Thymus (tissue), 11 donors: Measurements from ENCODE around the gene ZNF429. TPM values are rescaled to one million over a fixed set of nuclear protein-coding genes. Genes with fewer than 3 reads are reported as not detected.

Source experiments
- DNase-seq, 9 donors: peaks; one replicate each; pipeline ENCODE4 v3.0.0-alpha.2; 2013; ENCODE audit warnings: low spot score in 9 of 9, low read depth in 6 of 9, missing footprints in 1 of 9
- H3K27ac ChIP-seq, 2 donors: one replicate each; pipeline ENCODE4 v1.5.1; 2013; ENCODE audit warnings: control low read depth in 1 of 2, low read depth in 1 of 2, low read length in 1 of 2, mild to moderate bottlenecking in 1 of 2, moderate library complexity in 1 of 2
- H3K27me3 ChIP-seq, 2 donors: one replicate each; pipeline ENCODE4 v1.5.1; 2013; ENCODE audit warnings: low read length in 1 of 2; ENCODE audit not compliant: control insufficient read depth in 2 of 2, insufficient read depth in 1 of 2
- H3K36me3 ChIP-seq, 2 donors: one replicate each; pipeline ENCODE4 v1.5.1; 2013; ENCODE audit warnings: low read length in 1 of 2, mild to moderate bottlenecking in 1 of 2, moderate library complexity in 1 of 2; ENCODE audit not compliant: control insufficient read depth in 2 of 2, insufficient read depth in 2 of 2
- H3K4me1 ChIP-seq, 2 donors: one replicate each; pipeline ENCODE4 v1.5.1; 2013; ENCODE audit warnings: low read length in 2 of 2; ENCODE audit not compliant: control insufficient read depth in 2 of 2, insufficient read depth in 2 of 2
- H3K4me3 ChIP-seq, 2 donors: one replicate each; pipeline ENCODE4 v1.5.1; 2013; ENCODE audit warnings: low read length in 2 of 2, control low read depth in 1 of 2, mild to moderate bottlenecking in 1 of 2
- H3K9me3 ChIP-seq, 2 donors: one replicate each; pipeline ENCODE4 v1.5.1; 2013; ENCODE audit warnings: low read length in 1 of 2, mild to moderate bottlenecking in 1 of 2; ENCODE audit not compliant: control insufficient read depth in 2 of 2, insufficient read depth in 1 of 2
- WGBS: extraction: QIAGEN DNeasy Blood & Tissue Kit; methylation state at CpG from one replicate; pipeline ENCODE4 v1.1.7; 2013; 5-methylcytosine and 5-hydroxymethylcytosine counted together
- polyA plus RNA-seq: library from polyadenylated mRNA; stranded (reverse); fragments of 200-250 nt; gene quantifications from one replicate; pipeline ENCODE4 v1.2.3, GENCODE V29; 2013
- total RNA-seq: library from RNA; stranded (reverse); fragments of 120-200 nt; gene quantifications from one replicate; pipeline ENCODE4 v1.2.4, GENCODE V29; 2013
- donor health status: healthy.

The ZNF429 gene
- total and polyA plus RNA-seq, 2 donors: 10.7 to 11.2 TPM

DNA sequence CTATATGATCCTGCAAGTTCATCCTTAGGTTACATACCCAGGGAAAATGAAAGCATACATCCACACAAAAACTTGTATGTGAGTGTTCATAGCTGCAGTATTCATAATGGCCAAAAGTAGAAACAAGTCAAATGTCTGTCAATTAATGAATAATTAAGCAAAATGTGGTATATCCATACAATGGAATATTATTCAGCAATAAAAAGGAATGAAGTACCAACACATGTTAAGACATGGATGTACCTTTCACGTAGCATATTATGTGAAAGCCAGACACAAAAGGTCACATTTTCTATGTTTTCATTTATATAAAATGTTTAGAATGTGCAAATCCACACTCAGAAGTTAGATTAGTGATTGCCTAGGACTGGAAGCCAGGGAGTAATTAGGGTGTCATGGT lies 75.4 kb downstream of the ZNF429 start:
- peaks cover 3 to 36% of the 10 kb centered on the region in 2 donors for H3K9me3 ChIP-seq
- WGBS: 99% methylated on average over 1 of the region's 1 CpG
- H3K4me1 ChIP-seq: peaks cover 0 to 7% of the 10 kb centered on the region in 2 donors
- no peaks in the 10 kb centered on the region for H3K36me3 ChIP-seq
- DNase-seq: no peak
- no peak overlapping the region for H3K27ac ChIP-seq
- no peak overlapping the region for H3K4me3 ChIP-seq
- no peaks in the 10 kb centered on the region for H3K27me3 ChIP-seq

DNA sequence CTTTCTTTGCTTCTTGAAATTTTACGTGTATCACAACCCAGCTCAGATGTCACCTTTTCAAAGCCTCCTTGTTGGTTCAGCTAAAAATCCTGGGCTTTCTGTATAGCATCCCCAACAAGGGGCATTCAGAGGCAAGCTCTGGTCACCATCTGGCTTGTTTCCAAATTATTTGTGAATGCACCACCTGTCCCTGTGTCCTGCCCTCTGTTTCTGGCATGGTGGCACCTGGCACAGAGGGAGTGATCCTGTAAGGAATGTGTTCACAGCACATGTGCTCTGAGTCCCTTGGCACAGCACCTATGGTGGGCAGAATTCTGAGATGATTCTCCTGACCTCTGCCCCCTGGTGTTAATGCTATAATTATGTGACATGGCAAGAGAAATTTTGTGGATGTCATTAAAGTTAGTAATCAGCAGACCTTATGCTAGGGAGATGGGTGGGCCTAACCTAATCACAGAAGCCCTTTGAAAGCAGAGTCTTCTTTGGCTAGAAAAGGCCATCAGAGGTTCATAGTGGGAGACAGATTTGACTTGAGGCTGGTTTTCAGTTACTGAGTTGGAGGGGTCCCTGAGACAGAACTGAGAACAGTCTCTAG lies 76.3 kb downstream of the ZNF429 start:
- 97% methylated on average over 1 of the region's 1 CpG for WGBS
- H3K27ac ChIP-seq: no peak overlapping the region
- H3K27me3 ChIP-seq: no peaks in the 10 kb centered on the region
- peaks cover 3 to 39% of the 10 kb centered on the region in 2 donors for H3K9me3 ChIP-seq
- H3K4me1 ChIP-seq: peaks cover 0 to 8% of the 10 kb centered on the region in 2 donors
- DNase-seq: no peak
- no peaks in the 10 kb centered on the region for H3K36me3 ChIP-seq
- H3K4me3 ChIP-seq: no peak overlapping the region

DNA sequence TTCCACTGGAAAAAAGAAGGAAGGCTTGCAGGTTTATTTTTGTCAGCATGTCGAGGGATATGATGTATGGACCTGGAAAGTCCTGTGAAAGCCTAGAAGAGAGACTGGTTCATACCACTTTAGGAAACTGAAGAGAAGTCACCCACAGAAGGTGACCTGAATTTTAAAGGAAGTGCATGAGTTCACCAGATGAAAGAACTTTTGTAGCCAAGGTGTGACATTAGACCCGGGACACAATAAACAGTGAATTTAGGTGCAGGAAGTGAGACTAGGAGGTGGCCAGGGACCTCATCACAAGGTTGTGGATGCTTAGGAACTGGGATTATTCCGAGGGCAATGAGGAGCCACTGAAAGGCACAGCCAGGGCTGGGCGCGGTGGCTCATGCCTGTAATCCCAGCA lies 79.1 kb downstream of the ZNF429 start:
- WGBS: 86% methylated on average over 5 of the region's 5 CpGs
- Histone ChIP-seq H3K4me3 (no peak overlapping the region), H3K36me3 (no peaks in the 10 kb centered on the region), H3K4me1 (peaks cover 0 to 10% of the 10 kb centered on the region in 2 donors), H3K27me3 (no peaks in the 10 kb centered on the region), H3K9me3 (peaks cover 5 to 52% of the 10 kb centered on the region in 2 donors), H3K27ac (no peak overlapping the region)
- peak in 1 of 9 donors; percentile 24 for DNase-seq

DNA sequence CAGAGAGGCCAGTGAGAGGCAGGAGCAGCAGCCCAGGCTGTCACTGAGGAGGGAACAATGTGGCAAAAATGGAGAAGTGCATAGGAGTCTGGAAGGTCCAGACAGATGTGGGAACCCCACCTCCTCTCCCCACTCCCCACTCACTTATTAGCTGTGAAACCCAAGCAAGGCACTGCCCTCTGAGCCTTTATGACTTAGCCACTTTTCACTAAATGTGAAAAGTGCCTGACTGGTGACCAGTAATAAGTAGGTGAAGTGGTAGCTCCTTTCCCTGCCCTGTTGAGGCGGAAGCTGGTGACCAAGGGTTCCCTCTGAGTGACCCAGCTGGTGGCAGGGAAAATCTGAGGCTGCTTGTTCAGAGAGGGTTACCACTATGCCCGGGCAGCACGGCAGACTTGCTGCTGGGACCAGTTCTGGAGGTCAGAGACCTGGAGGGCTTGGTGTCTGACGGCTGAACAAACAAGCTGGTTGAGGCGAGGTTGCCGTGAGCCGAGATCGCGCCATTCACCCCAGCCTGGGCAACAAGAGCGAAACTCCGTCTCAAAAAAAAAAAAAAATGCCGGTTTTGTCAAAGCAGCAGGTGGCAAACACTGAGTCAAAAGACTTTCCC lies 80.0 kb downstream of the ZNF429 start:
- H3K27ac ChIP-seq: no peak overlapping the region
- H3K36me3 ChIP-seq: no peaks in the 10 kb centered on the region
- DNase-seq: no peak
- WGBS: 87% methylated on average over 12 of the region's 12 CpGs
- H3K27me3 ChIP-seq: no peaks in the 10 kb centered on the region
- H3K4me1 ChIP-seq: peaks cover 0 to 8% of the 10 kb centered on the region in 2 donors
- peaks cover 5 to 51% of the 10 kb centered on the region in 2 donors for H3K9me3 ChIP-seq
- no peak overlapping the region for H3K4me3 ChIP-seq

DNA sequence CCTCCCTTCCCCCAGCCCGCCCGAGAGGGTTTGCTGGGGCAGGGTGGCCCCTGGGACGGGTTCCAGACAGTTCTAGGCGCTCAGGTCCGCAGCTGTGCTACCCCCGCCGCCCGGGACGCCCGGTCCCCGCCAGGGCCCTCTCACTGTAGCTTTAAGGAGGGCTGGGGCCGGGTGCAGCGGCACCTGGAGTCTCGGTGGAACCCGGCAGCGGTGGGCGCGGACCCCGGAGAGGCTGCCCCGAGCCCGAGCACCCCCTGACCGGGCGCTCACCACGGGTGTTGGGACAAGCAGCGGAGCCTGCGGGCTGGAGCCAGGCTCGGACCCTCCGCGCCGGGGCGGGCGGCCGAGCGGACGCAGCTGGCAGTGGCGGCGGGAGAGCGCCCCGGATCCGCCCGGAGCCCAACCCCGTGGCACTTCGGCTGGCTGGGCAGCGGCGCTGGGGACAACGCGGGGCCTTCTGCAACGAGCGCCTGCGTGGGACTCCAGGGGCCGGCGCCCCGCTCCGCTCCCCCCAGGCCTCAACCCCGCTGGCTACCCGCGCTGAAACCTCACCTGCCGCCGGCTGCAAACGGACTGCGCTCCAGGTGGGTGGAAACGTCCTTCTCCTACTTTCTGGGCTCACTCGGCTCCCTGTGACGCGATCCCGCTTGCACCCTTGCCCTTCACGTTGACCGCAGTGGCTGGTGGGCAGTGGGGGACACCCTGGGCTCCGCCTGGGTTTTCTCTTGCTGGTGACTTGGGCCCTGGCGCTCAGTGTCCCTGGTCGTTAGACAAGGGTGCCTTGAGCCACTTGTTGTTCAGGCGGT lies 81.1 kb downstream of the ZNF429 start:
- H3K9me3 ChIP-seq: peaks cover 5 to 54% of the 10 kb centered on the region in 2 donors
- peak in 1 of 9 donors; percentile 47 for DNase-seq
- peak overlapping the region in 1 of 2 donors; percentile 38 for H3K27ac ChIP-seq
- H3K36me3 ChIP-seq: no peaks in the 10 kb centered on the region
- H3K4me1 ChIP-seq: peaks cover 0 to 8% of the 10 kb centered on the region in 2 donors
- WGBS: 10% methylated on average over 72 of the region's 72 CpGs
- peak overlapping the region in 1 of 2 donors; percentile 49 for H3K4me3 ChIP-seq
- H3K27me3 ChIP-seq: no peaks in the 10 kb centered on the region

DNA sequence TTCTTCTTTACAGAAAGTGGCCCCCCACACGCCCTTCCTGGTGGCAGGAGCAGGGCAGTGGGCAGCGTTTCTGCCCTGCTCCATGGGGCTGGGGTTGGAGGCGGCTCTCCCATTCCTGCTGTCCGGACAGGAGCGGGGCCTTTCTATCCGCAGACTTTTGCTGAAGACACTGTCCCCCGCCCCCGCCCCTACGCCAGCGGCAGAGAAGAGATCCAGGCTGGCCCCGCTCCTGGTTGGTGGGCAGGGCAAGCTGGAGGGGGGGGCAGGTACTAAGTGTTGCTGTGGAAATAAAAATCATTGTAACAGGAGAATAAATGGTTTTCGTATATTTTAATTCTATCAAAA lies 81.7 kb downstream of the ZNF429 start:
- Histone ChIP-seq H3K9me3 (peaks cover 5 to 52% of the 10 kb centered on the region in 2 donors), H3K36me3 (no peaks in the 10 kb centered on the region), H3K27ac (no peak overlapping the region), H3K4me1 (peaks cover 0 to 8% of the 10 kb centered on the region in 2 donors), H3K27me3 (no peaks in the 10 kb centered on the region), H3K4me3 (peak overlapping the region in 1 of 2 donors; percentile 49)
- WGBS: 89% methylated on average over 12 of the region's 12 CpGs
- no peak for DNase-seq

DNA sequence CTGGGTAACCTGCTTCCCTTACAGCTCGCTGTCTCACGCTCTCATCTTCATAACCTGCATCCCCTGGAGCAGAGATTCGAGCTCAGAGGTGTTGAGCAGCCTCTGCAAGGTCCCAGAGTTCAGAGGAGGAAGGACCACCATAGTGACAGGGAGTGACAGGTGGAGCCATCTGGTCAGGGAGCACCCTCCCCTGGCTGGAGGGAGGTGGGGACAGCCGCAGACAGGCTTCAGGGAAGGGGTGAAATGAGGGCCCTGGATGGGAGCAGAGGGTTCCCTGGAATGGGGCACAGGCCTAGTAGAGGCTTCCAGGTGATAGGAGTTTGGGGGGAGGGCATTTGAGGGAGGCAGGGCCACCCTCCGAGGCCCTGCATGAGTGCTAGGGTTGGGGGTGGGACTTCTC lies 82.1 kb downstream of the ZNF429 start:
- Histone ChIP-seq H3K36me3 (no peaks in the 10 kb centered on the region), H3K27me3 (no peaks in the 10 kb centered on the region), H3K4me1 (peaks cover 0 to 8% of the 10 kb centered on the region in 2 donors), H3K4me3 (no peak overlapping the region), H3K9me3 (peaks cover 5 to 56% of the 10 kb centered on the region in 2 donors), H3K27ac (no peak overlapping the region)
- 92% methylated on average over 5 of the region's 5 CpGs for WGBS
- DNase-seq: no peak

DNA sequence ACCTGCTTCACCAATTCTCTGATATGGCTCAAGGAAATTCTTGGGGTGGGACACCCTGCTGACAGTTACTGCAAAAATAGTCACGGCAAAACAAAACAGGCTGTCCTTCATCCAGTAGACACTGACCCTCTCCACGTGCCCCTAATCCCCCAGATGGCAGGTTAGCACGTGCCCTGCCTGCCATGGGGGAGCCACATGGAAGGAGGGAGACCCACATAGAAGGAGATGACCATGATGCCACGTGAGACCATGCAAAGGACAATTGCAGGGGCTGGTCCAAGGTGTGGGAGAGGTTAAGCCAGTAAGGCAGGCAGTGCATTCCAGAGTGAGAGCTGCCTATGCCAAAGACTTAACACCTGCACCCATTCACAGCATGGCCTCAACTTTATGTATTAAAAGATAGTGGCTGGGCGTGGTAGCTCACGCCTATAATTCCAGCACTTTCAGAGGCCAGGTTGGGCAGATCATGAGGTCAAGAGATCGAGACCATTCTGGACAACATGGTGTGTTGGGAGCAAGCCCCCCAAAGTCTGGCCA lies 82.7 kb downstream of the ZNF429 start:
- H3K27ac ChIP-seq: no peak overlapping the region
- H3K27me3 ChIP-seq: no peaks in the 10 kb centered on the region
- DNase-seq: no peak
- H3K4me1 ChIP-seq: peaks cover 0 to 8% of the 10 kb centered on the region in 2 donors
- no peak overlapping the region for H3K4me3 ChIP-seq
- 94% methylated on average over 7 of the region's 7 CpGs for WGBS
- no peaks in the 10 kb centered on the region for H3K36me3 ChIP-seq
- H3K9me3 ChIP-seq: peaks cover 5 to 61% of the 10 kb centered on the region in 2 donors

DNA sequence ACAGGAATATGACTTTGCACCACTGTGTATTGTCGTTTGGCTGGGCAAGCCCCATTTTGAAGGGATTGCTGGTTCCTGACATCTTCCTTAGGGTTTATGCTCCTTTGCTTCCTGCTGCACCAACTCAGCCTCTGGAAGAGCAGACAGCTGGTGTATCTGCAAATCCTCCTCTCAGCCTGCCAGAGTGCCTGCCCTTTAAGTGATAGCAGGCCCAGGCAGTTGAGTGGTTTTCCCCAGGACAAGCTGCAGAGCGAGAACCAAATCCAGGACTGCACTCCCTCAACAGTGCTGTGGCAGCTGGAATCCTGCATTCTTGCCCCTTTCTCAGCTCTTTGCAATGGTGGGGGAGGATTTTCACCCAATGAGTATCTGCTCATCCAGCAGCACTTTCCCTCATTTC lies 85.5 kb downstream of the ZNF429 start:
- no peak overlapping the region for H3K27ac ChIP-seq
- DNase-seq: no peak
- 92% methylated on average over 2 of the region's 2 CpGs for WGBS

More for the DNA sequence above, 85.5 kb downstream of the ZNF429 start:
- Histone ChIP-seq H3K36me3 (no peaks in the 10 kb centered on the region), H3K9me3 (peaks cover 2 to 43% of the 10 kb centered on the region in 2 donors), H3K4me1 (peaks cover 0 to 4% of the 10 kb centered on the region in 2 donors), H3K27me3 (no peaks in the 10 kb centered on the region), H3K4me3 (no peak overlapping the region)
